ELF-1 (cell line): ENCODE results near the gene ABCA4.
"Not testable (repeated sequence)": the region's sequence is repeated elsewhere in the genome, so short reads cannot be mapped to it uniquely, and the experiment has no call there.

Experiments used
- DNase-seq: peaks from one replicate; pipeline ENCODE4 v3.0.0-alpha.2; 2016; ENCODE audit warnings: low read depth, low spot score

The ABCA4 gene

DNA sequence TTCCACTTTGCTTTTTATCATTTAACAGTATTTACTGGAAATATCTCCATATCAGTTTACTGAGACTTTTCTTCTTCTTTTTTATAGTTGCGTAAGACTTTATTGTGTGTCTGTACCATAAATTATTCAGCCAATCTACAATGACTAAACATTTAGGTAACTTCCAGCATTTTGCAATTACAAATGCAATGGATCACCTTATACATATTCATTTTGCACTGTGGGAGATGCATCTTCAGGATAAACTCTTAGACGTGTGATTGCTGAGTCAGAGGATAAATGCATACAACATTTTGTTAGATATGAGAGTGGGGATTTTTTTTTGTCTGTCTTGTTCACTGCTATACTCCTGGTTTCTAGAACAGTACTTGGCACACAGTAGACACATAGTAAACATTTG, 116.0 kb downstream of the ABCA4 start:
- DNase-seq: no peak

DNA sequence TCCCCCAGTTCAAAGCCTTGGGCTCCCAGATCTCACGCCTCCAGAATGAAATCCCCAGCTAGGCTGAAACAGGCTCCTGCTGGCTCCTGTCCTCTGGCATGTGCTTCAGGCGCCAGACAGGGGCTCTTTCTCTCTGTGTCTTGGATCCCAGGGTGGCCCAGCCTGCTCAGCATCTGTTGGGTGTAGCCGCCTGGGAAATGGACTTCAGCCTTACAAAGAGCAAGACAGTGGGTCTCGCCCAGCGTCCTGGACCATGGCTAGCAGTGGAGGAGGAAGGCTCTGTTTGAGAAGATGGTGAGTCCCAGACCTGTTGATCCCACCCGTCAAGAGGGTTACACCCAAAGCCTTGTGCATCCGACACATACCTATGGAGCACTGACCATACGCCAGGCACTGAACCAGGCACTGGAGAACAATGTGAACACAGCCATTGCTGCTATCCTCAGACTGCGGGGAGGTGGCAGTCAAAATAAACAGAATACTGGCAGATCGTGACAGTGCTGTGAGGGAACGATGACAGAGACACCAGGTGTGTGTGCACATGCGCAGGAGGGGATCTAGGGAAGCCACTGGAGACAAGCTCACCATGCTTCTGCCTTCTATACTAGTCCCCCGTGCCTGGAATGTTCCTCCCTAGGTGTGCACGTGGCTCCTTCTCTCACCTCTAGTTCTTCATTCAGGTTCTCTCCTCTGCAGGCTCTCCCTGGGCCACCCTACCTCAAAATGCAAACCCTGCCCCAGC, 118.7 kb downstream of the ABCA4 start:
- no peak for DNase-seq

DNA sequence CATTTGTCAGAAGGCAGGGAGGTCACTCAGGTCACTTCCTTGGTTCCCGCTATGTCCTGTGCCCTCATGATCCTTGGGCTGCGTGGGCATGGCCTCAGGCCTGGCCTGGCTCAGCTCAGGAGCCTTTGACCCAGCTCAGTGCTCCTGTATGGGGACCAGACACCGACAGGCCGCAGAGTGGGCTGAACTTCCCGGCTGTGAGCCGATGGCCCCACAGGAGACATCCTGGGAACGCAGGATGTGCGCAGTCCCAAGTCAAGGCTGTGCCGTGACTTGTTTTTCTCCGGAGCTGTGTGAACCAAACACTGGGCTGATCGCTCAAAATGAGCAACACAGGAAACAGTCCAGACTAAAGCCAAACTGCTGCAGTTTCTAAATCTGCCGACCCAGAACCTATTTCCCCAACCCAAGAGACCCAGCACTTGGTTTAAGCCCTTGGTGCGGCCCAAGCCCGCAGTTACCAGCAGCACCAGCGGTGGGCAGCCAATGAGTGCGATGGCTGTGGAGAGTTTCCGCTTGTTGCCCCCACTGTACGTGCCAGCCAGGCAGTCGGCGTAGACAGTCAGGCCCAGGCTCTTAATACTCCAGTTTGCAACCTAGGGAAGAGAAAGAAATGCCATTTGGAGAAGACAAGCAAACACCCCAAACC, 119.4 kb downstream of the ABCA4 start:
- DNase-seq: no peak

DNA sequence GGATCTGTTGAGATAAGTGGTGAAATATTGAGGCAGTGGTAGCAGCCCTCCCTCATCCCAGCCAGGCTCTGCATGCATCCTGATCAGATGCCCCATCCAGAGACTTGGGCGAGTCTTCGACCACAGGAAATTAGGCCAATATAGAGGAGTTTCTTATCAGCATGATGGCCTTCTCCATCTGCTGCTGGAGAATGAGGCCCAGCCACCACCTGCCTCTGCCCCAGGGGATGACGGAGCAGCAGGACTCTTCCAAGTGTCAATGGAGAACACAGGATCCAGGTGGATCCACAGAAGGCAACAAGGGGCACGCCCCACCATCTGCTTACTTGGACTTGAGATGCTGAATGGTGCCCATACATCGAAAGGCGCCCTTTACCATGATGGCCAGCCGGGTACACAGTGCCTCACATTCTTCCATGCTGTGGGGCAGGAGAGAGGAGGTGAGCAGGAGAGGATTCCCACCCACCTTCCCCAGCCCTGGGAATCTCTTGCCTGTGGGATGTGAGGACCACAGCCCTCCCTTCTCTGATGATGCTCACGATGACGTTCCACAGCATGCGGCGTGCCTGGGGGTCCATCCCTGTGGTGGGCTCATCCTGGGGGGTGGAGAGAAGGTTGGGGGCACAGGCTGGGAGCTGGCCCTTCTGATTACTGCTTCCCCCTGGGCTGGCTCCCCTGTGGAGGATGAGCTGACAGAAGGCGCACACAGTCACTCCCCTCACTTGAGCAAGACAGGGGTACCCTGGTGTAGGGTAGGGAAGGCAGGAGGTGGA, 120.3 kb downstream of the ABCA4 start:
- DNase-seq: no peak

DNA sequence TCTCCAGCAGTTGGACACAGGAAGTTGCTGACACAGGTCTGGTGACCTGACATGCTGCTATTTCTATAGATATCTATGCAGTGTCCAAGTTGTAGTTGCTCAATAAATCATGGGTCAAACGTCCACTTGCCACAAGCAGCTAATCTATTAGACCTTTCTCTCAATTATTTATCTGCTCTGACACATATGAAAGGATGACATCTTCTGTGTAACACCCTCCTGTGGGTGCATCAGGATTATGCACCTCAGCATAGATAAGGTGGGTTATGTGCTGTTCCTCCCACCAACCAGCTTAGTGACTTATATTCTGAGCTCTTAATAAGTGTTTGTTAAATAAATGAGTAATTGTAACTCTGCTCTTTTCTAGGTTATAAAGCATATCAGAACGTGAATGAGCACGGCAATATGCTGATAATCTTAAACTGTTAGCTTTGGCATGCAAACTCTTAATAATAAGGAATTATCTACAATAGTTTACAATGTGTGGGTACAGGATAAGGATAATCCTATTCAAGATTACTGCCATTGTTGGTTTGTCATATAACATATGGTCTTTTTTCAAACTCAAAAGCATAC, 121.0 kb downstream of the ABCA4 start:
- no peak for DNase-seq

DNA sequence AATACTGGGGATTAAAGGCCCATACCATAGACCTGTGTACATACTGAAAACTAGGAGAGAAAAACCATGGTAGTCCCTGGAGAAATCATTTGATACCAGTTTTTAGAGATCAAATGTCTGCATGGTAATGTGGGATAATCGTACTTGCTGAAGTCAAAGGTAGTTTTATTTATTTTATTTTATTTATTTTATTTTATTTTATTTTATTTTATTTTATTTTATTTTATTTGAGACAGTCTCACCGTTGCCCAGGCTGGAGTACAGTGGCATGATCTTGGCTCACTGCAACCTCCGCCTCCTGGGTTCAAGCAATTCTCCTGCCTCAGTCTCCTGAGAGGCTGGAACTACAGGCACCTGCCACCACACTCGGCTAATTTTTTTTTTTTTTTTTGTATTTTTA, 122.4 kb downstream of the ABCA4 start:
- not testable (repeated sequence) for DNase-seq

DNA sequence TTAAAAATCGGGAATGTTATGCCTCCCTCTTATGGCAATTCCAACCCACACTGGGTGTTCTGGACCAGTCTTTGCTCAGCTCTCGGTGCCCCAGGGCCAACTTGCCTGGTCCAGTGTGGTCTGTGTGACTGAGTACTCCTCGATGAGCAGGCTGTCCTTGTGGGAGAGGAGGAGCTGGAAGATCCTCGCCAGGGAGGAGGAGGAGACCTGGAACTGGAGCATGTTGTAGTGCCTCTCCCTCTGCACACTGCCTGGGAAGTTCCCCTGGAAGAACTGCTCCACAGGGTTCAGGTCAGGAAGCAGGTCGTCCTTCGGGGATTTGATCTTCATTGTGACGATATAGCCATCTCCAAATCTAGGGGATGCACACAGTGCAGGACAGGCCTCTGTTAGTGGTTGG, 123.2 kb downstream of the ABCA4 start:
- DNase-seq: no peak

DNA sequence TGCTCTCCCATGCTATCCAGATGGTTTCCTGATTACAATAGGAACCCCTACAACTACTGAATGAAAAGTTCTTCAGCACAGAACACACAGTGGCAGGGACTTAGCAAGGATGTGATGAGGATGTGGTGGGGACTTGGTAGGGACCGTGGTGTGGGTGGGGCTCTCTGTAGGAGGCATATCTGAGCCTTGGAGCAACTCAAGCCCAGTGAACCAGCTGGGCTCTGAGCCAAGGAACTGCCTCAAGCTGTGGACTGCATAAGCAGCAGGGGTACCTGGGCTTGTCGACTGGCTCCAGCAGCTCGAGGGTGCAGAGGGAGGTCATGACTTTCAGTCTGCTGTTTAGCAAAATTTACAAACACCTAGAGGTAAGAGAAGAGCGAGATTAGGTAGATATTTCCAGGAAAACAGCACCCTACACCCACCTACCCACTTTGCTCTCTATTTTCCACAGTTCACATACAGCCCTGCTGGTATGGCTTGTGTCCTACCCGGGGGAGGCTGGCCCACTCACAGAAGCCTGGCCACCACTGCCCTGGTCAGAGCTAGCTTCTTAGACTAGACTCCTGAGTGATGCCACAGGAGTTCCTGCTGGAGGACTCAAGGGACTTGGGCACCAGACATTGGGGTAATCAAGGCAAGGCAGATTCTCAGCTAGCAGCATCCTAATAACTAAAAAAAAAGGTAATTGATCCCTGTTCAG, 125.0 kb downstream of the ABCA4 start:
- no peak for DNase-seq

DNA sequence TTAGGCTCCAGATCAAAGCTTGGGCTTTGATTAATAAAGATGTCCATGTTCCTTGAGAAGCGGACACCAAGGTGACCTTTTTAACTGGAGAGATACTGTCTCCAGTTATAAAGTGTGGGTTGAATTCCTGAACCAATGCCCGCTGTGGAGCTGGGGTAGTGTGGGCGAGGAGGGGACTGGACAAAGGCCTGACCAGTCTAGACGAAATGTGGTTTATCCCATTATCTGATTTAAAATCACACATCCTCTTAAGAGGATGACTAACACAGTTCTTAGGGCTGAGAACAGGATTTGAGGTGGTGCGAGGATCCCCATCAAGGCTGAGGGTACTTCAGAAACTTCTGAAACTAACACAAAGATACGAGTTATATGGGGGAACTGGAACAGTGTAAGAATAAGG, 127.2 kb downstream of the ABCA4 start:
- no peak for DNase-seq

DNA sequence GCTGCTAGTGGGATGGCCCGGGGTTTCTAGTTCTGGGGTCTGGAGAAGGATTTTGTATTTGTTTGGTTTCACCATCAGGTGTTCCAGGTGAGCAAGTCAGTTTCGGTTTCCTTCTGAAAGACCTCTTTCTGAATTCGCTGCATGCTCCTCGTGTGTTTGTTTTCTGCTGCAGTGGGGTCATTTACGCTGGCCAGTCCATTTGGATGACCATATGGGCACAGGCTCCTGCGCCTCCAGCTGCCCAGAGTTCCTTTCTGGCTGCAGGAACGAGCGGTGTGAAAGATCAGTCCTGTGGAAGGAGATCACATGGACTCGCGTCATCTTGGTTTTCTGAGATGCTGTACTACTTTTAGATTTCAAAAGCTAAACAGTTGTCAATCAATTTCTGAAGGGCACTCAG, 128.0 kb downstream of the ABCA4 start:
- no peak for DNase-seq

DNA sequence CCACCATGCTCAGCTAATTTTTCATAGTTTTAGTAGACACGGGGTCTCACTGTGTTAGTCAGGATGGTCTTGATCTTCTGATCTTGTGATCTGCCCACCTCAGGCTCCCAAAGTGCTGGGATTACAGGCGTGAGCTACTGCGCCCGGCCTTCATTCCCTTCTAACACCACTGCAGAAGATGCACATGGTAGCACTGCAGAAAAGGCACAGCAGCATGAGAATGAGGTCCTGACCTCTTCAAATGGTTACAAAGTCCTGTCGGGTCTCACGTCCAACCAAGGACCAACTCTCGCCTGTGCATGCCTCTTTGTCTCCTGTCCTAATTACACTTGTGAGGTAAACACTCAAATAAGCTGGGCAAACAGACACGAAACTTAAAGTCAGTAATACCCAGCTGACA, 128.8 kb downstream of the ABCA4 start:
- no peak for DNase-seq

DNA sequence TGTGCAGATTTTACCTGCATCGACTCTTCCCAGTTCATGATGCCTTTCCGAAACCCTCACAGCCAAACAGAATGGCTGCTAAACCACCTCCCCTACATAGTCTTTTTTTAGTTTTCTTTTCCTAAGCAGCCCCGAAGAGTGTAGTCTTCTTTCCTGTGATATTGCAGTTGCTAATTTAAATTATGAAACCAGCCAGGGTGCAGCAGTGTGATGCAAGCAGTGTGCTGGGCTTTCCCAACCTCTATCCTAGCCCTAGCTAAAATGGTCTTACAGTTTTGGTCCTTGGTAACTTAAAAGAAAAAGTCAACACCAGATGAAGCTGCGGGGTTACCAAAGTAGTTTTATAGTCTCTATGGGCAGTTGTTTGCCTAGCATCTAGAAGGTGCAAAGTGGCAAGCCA, 129.7 kb downstream of the ABCA4 start:
- no peak for DNase-seq

DNA sequence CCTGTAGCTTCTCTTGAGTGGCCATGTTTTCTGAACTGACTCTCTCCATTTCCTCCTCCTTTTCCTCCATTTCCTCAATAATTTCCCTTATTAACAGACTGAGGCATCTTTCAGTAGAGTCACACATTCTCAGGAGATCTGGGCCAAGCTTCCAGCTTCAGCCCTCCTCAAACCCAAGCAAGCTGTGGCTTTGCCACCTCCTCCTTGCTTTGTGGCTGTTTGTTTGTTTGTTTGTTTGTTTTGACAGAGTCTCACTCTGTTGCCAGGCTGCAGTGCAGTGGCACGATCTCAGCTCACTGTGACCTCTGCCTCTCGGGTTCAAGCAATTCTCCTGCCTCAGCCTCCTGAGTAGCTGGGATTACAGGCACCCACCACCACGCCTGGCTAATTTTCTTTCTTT, 130.5 kb downstream of the ABCA4 start:
- not testable (repeated sequence) for DNase-seq

DNA sequence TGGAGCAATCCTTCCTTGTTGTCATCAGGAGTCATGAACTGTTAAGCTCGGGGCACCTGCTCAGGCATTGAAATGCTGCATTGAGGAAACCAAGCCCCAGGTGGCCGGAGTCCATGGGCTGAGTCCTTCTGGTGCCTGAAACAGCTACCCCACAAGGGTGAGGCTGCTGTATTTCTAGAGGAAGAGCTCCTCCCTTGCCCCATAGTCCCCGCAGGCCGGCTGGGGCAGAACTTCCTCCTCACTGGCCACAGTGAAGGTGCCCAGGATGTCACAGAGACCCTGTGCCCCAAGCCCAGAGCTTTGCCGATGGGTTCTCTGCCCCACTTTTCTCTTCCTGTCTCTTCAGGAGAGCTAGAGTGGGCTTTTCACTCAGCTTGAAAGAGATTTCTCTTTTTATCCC, 130.9 kb downstream of the ABCA4 start:
- no peak for DNase-seq

DNA sequence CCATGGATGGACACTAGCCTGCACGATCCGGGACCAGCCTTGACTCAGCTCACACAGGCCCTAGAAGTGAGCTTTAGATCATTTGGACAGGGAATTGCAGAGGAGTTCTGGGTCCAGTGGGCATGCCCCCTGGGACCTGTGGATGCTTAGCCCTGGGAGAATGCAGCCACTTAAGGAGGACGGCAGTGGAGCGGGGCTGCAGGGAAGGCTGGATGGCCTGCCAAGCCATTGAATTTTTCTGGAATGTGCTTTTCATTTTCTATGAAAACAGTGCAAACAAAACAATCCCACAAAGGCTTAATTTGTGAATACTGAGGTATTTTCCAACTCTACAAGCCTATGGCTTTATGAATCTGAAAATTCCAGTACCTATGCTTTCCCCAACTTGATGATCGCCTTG, 131.3 kb downstream of the ABCA4 start:
- no peak for DNase-seq

DNA sequence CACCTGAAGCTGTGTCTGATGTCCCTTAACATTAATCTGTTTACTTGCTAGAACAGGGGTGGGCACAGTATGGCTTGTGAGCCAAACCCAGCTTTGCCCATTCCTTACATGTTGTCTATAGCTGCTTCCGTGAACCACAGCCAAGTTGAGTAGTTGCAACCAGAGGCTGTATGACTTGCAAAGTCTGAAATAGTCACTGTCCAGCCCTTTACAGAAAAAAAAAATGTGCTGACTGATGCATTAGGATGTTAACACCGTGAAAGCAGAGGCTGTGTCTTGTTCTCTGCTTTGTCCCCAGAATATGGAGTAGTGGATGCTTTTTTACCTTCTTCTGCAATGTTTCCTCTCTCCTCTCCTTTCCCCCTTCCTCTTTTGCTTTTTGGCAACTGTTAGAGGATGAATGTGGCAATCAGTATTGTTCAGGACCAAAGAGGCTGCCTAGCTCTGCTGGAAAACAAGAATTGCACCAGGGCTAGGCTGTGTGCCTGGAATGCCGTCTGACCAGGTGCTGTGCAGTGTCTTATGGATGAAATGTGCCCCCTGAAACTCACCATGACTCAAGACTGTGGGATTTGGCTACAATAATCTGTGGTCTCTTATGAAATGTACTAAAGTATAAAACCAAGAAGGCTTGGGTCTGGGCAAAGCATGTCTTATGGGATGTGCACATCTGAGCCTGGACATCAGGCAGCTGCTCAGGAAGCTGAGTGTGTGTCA, 132.2 kb downstream of the ABCA4 start:
- DNase-seq: peak; percentile 23

DNA sequence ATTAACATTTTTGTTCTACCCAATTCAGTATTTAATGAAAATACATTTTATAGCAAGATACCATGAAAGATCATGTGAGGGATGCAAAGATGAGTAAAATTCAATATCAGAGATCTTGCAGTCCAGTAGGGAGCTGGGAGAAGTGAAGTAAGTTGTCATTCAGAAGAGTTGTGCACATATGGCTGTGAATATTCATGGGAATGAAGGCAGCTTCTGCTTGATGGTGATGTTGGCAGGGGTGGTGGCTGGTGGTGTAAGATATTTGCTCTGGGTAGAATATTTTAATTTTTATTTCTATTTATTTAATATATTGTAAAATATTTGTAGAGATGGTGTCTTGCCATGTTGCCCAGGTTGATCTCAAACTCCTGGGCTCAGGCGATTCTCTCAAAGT, 139.7 kb downstream of the ABCA4 start:
- DNase-seq: no peak

DNA sequence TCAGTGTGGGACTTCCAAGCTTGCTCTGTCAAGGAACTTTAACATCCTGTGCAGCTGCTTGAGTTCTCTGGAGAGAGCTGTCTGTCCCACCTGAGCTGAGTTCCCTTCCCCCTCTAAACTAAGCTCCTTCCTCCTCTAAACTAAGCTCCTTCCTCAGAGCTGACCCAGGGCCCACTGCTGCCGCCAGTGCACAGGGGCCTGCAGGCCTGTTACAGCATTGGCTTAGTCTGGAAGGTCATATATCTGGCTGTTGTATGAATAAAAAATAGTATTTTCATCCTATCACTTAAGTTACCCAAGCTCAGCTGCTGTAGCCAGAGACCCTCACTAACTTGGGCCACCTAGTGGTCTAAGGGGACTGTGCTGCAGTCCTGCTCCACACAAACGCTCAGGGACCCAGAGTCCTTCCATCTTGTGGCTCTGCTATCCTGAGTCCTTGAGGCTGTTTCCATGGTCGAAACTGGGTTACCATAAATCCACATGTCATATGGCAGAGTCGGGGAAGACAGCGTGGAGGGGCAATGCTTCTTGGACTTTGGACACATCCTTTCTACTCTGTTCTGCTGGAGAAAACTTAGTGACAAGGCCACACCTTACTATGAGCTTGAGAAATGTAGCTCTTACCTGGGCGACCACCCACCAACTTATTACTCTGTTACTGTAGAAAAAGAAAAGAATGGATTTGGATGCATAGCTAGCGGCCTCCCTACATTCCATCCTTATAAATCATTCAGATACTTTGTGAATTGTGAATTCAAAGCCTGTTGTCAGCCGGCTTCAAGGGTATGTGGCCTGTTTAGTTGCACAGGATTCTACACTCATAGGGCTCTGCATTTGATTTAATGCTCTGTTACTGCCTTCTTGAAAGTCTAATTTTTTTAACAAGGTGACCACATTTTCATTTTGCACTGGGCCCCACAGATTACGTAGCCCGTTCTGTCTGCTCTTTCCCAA, 140.4 kb downstream of the ABCA4 start:
- peak; percentile 61 for DNase-seq

DNA sequence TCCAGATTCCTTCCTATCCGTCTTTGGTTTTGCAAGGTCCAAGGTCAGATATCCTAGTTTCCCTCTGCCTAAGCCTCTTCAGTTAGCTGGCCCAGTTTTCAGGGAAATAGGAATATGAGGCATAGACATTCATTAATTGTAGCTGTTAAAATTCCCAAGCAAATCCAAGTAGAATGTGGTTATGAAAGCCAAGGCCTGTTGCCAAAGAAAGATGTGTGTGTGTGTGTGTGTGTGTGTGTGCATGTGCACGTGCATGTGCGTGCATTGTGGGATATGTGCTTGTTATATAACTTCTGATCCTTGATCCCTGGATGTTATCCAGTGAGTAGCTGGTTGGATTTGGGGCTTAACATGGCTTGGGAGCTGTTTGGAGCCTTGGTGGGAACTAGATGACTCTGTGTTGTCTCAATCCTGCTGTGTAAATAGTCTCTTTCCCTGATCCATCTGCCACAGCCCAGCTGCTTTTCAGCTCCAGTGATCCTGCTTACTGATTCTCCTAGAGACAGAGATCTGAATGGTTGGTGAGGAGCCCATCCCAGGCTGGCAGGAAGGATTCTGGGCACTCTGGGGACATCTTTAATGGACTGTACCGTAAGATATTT, 141.1 kb downstream of the ABCA4 start:
- DNase-seq: peak; percentile 59
